ENCODE data around the gene CEND1. TPM values are rescaled to one million over a fixed set of nuclear protein-coding genes. Genes with fewer than 3 reads are reported as not detected.
A peak's percentile ranks its signal among the peaks of the same experiment; 100 is the strongest.

The CEND1 gene
- total and polyA plus RNA-seq, 2 of the 4 experiments (the other 2 are of a cell fraction) = 0.90 to 4.0 TPM

- TF ChIP-seq USF2 (IDR thresholded peaks at IDR 0.05; ENCODE audit: low read depth, low read length) = peak; percentile 16; the same call in 1 of the 2 replicates
Observed at GRCh38 chr11:762421-763072, 27.3 kb downstream of the CEND1 start (continued).

GRCh38 chr11:761526-762108 is 28.3 kb downstream of the CEND1 start:
- no peak overlapping the region for H4K91ac ChIP-seq (ENCODE audit: insufficient read depth, low read depth, low read length)
- no peak overlapping the region for H2BK20ac ChIP-seq (ENCODE audit: low read depth, low read length)
- intact Hi-C loops (cut with micrococcal nuclease) (no loop called here), dilution Hi-C loops (cut with HindIII; ENCODE audit: low sequenced_read_pairs, unreplicated experiment) (no loop called here), in situ Hi-C loops (cut with MboI; ENCODE audit: low sequenced_read_pairs) (no loop called here)
- H2BK120ac ChIP-seq (ENCODE audit: low read depth, low read length) = no peak overlapping the region
- peaks cover 70% of the 10 kb centered on the region for H3K36me3 ChIP-seq (ENCODE audit: control insufficient read depth, insufficient read depth, low read length)
- no peak overlapping the region for H3K18ac ChIP-seq (ENCODE audit: low read depth, low read length)
- no peak overlapping the region for H3K4me3 ChIP-seq (ENCODE audit: insufficient read depth, low read depth, low read length)
- H3K27me3 ChIP-seq (ENCODE audit: control insufficient read depth, insufficient read depth, low read length) = no peaks in the 10 kb centered on the region
- H3K9me3 ChIP-seq (ENCODE audit: control insufficient read depth, insufficient read depth, low read length) = no peaks in the 10 kb centered on the region
- BruUV-seq (replicated peaks) = no TSS peak
- H4K8ac ChIP-seq (ENCODE audit: low read depth in 2 of 2, low read length in 2 of 2) = no peak overlapping the region
- no peak overlapping the region for H2AK5ac ChIP-seq (ENCODE audit: low read depth, low read length)
- no peak for TF ChIP-seq USF2 (IDR thresholded peaks at IDR 0.05; ENCODE audit: low read depth, low read length)
- TF ChIP-seq RFX5 (IDR thresholded peaks at IDR 0.05; ENCODE audit: low read depth, low read length) = no peak
- TF ChIP-seq POLR2A (IDR thresholded peaks at IDR 0.05; ENCODE audit: low read depth, low read length) = no peak
- no peak for TF ChIP-seq SMC3 (IDR thresholded peaks at IDR 0.05; ENCODE audit: low read depth, low read length)
- no peak for TF ChIP-seq CTCF (conservative IDR thresholded peaks at IDR 0.05; ENCODE audit: low read depth, low read length)
- no peak overlapping the region for H3K9ac ChIP-seq (ENCODE audit: low read depth, low read length)
- no peak overlapping the region for H2BK5ac ChIP-seq (ENCODE audit: low read depth, low read length, poor library complexity, severe bottlenecking)
- no peak for ATAC-seq (ENCODE audit: low read depth)
- peaks cover 3% of the 10 kb centered on the region; the same call in 1 of the 2 replicates for H3K9me1 ChIP-seq (ENCODE audit: insufficient read depth, low read length)
- no peak overlapping the region for H3K14ac ChIP-seq (replicated peaks; ENCODE audit: low read depth, low read length)
- H2AFZ ChIP-seq (replicated peaks; ENCODE audit: low read length, poor library complexity) = no peak overlapping the region
- no peak overlapping the region for H2BK15ac ChIP-seq (ENCODE audit: low read depth, low read length)
- no peak overlapping the region for H3K56ac ChIP-seq (ENCODE audit: extremely low read depth, insufficient read depth, low read length)
- peaks cover 3 to 47% of the 10 kb centered on the region in 2 experiments for H3K79me1 ChIP-seq (ENCODE audit: low read depth in 1 of 2, low read length in 2 of 2)
- no peak overlapping the region for H3K27ac ChIP-seq (ENCODE audit: insufficient read depth, low read length)
- peaks cover 5% of the 10 kb centered on the region for H3K4me1 ChIP-seq (ENCODE audit: control insufficient read depth, insufficient read depth, low read length)
- H4K20me1 ChIP-seq (ENCODE audit: insufficient read depth, low read length) = peaks cover 49% of the 10 kb centered on the region
- no peak overlapping the region for H3K4ac ChIP-seq (ENCODE audit: low read depth, low read length)
- CTCF ChIA-PET = no interaction called here
- H4K5ac ChIP-seq (ENCODE audit: low read depth, low read length) = no peak overlapping the region
- no peak overlapping the region for H3K4me2 ChIP-seq (ENCODE audit: low read depth, low read length)
- no peak overlapping the region for H3K23ac ChIP-seq (ENCODE audit: low read depth, low read length)
- WGBS, 2 experiments (ENCODE audit: extremely low coverage in 2 of 2, insufficient read length in 1 of 2) = 89% methylated on average over 3 of the region's 8 CpGs; no CpG with 5 or more reads in 1 of the 2 experiments
- H2AK9ac ChIP-seq (replicated peaks; ENCODE audit: low read depth, low read length, poor library complexity) = peak overlapping the region; percentile 33
- DNase-seq = no peak
- POLR2A ChIA-PET (ENCODE audit: unreplicated experiment) = no interaction called here

All from IMR-90 (cell line).